H9 (cell line): ENCODE data around the gene ABR. TPM values are rescaled to one million over a fixed set of nuclear protein-coding genes. Genes with fewer than 3 reads are reported as not detected.
A peak's percentile ranks its signal among the peaks of the same experiment; 100 is the strongest.

Experiments
- DNase-seq: peaks from one replicate; pipeline ENCODE4 v3.0.0-alpha.2; 2017
- H2AFZ ChIP-seq: one replicate; pipeline ENCODE4 v1.6.1; 2013; ENCODE audit warnings: mild to moderate bottlenecking, low read length, control low read depth, moderate library complexity
- H2AK5ac ChIP-seq: 2 replicates; pipeline ENCODE4 v1.6.1; 2013; ENCODE audit warnings: low read length, control low read depth, mixed read lengths; ENCODE audit not compliant: insufficient read length
- H2BK120ac ChIP-seq: one replicate; pipeline ENCODE4 v1.6.1; 2013; ENCODE audit warnings: low read depth, mild to moderate bottlenecking, low read length, control low read depth, inconsistent platforms; ENCODE audit not compliant: poor library complexity, severe bottlenecking
- H2BK12ac ChIP-seq: 2 replicates; pipeline ENCODE4 v1.6.1; 2013; ENCODE audit warnings: low read length, control low read depth, mixed read lengths, low read depth; ENCODE audit not compliant: insufficient read length
- H2BK15ac ChIP-seq: 2 replicates; pipeline ENCODE4 v1.6.1; 2013; ENCODE audit warnings: low read depth, low read length, control low read depth
- H2BK20ac ChIP-seq: one replicate; pipeline ENCODE4 v1.6.1; 2013; ENCODE audit warnings: low read depth, mild to moderate bottlenecking, low read length, control low read depth, inconsistent platforms; ENCODE audit not compliant: poor library complexity, severe bottlenecking
- H2BK5ac ChIP-seq: 2 replicates; pipeline ENCODE4 v1.6.1; 2013; ENCODE audit warnings: low read length, control low read depth, mixed read lengths; ENCODE audit not compliant: insufficient read length
- H3K14ac ChIP-seq: 2 replicates; pipeline ENCODE4 v1.6.1; 2013; ENCODE audit warnings: low read length, control low read depth; ENCODE audit not compliant: insufficient read depth
- H3K18ac ChIP-seq: 2 replicates; pipeline ENCODE4 v1.6.1; 2013; ENCODE audit warnings: low read depth, mild to moderate bottlenecking, mixed read lengths, low read length, control low read depth; ENCODE audit not compliant: insufficient read length
- H3K23ac ChIP-seq: 2 replicates; pipeline ENCODE4 v1.6.1; 2013; ENCODE audit warnings: low read length, control low read depth, mixed read lengths, low read depth; ENCODE audit not compliant: insufficient read length
- H3K23me2 ChIP-seq: 2 replicates; pipeline ENCODE4 v1.6.1; 2013; ENCODE audit warnings: low read depth, mild to moderate bottlenecking, mixed read lengths, low read length, control low read depth; ENCODE audit not compliant: insufficient read length, poor library complexity, severe bottlenecking
- H3K27ac ChIP-seq: 2 replicates; pipeline ENCODE4 v1.5.1; 2013; ENCODE audit warnings: low read length, control low read depth, mixed read lengths, low read depth; ENCODE audit not compliant: insufficient read length
- H3K27me3 ChIP-seq: 2 replicates; pipeline ENCODE4 v1.6.1; 2013; ENCODE audit warnings: low read length, control low read depth, inconsistent platforms; ENCODE audit not compliant: insufficient read depth
- H3K4ac ChIP-seq: 2 replicates; pipeline ENCODE4 v1.6.1; 2013; ENCODE audit warnings: low read depth, mild to moderate bottlenecking, control low read depth, inconsistent platforms, low read length, moderate library complexity
- H3K4me1 ChIP-seq: 2 replicates; pipeline ENCODE4 v1.6.1; 2013; ENCODE audit warnings: low read length, control low read depth, inconsistent platforms; ENCODE audit not compliant: insufficient read depth
- H3K4me2 ChIP-seq: 2 replicates; pipeline ENCODE4 v1.6.1; 2013; ENCODE audit warnings: low read length, control low read depth, mixed read lengths; ENCODE audit not compliant: insufficient read length, insufficient read depth
- H3K56ac ChIP-seq: 2 replicates; pipeline ENCODE4 v1.6.1; 2013; ENCODE audit warnings: low read depth, mild to moderate bottlenecking, mixed read lengths, low read length, control low read depth; ENCODE audit not compliant: insufficient read length
- H3K79me1 ChIP-seq: 2 replicates; pipeline ENCODE4 v1.6.1; 2013; ENCODE audit warnings: low read depth, mild to moderate bottlenecking, moderate library complexity, low read length, control low read depth, inconsistent platforms; ENCODE audit not compliant: insufficient read depth, poor library complexity, severe bottlenecking
- H3K79me2 ChIP-seq: 2 replicates; pipeline ENCODE4 v1.6.1; 2013; ENCODE audit warnings: low read length, control low read depth, inconsistent platforms; ENCODE audit not compliant: insufficient read depth
- H3K9ac ChIP-seq: 2 replicates; pipeline ENCODE4 v1.6.1; 2013; ENCODE audit warnings: low read length, control low read depth, mixed read lengths; ENCODE audit not compliant: insufficient read length; ENCODE audit errors: extremely low read depth
- H3K9me3 ChIP-seq: one replicate; pipeline ENCODE4 v1.6.1; 2013; ENCODE audit warnings: low read depth, low read length, inconsistent platforms; ENCODE audit not compliant: control insufficient read depth
- H3T11ph ChIP-seq: one replicate; pipeline ENCODE4 v1.6.1; 2013; ENCODE audit warnings: mild to moderate bottlenecking, low read length, control low read depth, inconsistent platforms
- H4K20me1 ChIP-seq: one replicate; pipeline ENCODE4 v1.6.1; 2013; ENCODE audit not compliant: control insufficient read depth, insufficient read length, insufficient read depth
- H4K5ac ChIP-seq: 2 replicates; pipeline ENCODE4 v1.6.1; 2013; ENCODE audit warnings: low read depth, mild to moderate bottlenecking, mixed read lengths, low read length, control low read depth; ENCODE audit not compliant: insufficient read length
- H4K8ac ChIP-seq: replicated peaks from 2 replicates; pipeline ENCODE4 v1.6.1; 2013; ENCODE audit warnings: low read length, control low read depth, mixed read lengths, low read depth; ENCODE audit not compliant: insufficient read length
- H4K91ac ChIP-seq: 2 replicates; pipeline ENCODE4 v1.6.1; 2013; ENCODE audit warnings: low read depth, mild to moderate bottlenecking, moderate library complexity, mixed read lengths, low read length, control low read depth; ENCODE audit not compliant: insufficient read length
- H3K27ac Mint-ChIP-seq, 3 experiments: 2 replicates in 2 of 3; 3 replicates in 1 of 3; pipeline ENCODE4 v1.8.0; 2020 to 2021; ENCODE audit warnings: mixed read lengths in 3 of 3, mild to moderate bottlenecking in 1 of 3, moderate library complexity in 1 of 3
- H3K27me3 Mint-ChIP-seq: 2 replicates; pipeline ENCODE4 v1.8.0; 2021; ENCODE audit warnings: low read depth, mild to moderate bottlenecking, moderate library complexity, mixed read lengths
- H3K36me3 Mint-ChIP-seq, 3 experiments: 2 replicates in 2 of 3; 3 replicates in 1 of 3; pipeline ENCODE4 v1.8.0; 2020 to 2021; ENCODE audit warnings: low read depth in 3 of 3, mixed read lengths in 3 of 3; ENCODE audit not compliant: insufficient read depth in 1 of 3
- H3K4me1 Mint-ChIP-seq, 2 experiments: 2 replicates each; pipeline ENCODE4 v1.8.0; 2020; ENCODE audit warnings: mixed read lengths in 2 of 2
- H3K4me3 Mint-ChIP-seq, 2 experiments: 2 replicates in 1 of 2; 3 replicates in 1 of 2; pipeline ENCODE4 v1.8.0; 2020 to 2021; ENCODE audit warnings: mild to moderate bottlenecking in 2 of 2, mixed read lengths in 2 of 2, moderate library complexity in 1 of 2
- H3K9me3 Mint-ChIP-seq, 2 experiments: 2 replicates in 1 of 2; 3 replicates in 1 of 2; pipeline ENCODE4 v1.8.0; 2020; ENCODE audit warnings: mild to moderate bottlenecking in 2 of 2, mixed read lengths in 2 of 2, moderate library complexity in 1 of 2
- WGBS: extraction: QIAGEN DNeasy Blood & Tissue Kit; methylation state at CpG from one replicate; pipeline ENCODE4 v1.1.7; 2013; ENCODE audit warnings: missing lambda C conversion rate, low lambda C conversion rate, mixed read lengths; ENCODE audit not compliant: insufficient read length; ENCODE audit errors: extremely low coverage; 5-methylcytosine and 5-hydroxymethylcytosine counted together
- total RNA-seq: library from RNA; stranded (reverse); gene quantifications from 2 replicates; pipeline ENCODE4 v1.2.1, GENCODE V29; 2021
- TF ChIP-seq, protein P1 (sequence below): fragments of 200-600 bp; sonication (generic); conservative IDR thresholded peaks from 3 replicates; pipeline ENCODE4 v1.8.0; 2021; ENCODE audit warnings: antibody characterized with exemption, mild to moderate bottlenecking

Gene ABR
- total RNA-seq, 1 experiment from 2014 or later: 34.7 TPM

DNA sequence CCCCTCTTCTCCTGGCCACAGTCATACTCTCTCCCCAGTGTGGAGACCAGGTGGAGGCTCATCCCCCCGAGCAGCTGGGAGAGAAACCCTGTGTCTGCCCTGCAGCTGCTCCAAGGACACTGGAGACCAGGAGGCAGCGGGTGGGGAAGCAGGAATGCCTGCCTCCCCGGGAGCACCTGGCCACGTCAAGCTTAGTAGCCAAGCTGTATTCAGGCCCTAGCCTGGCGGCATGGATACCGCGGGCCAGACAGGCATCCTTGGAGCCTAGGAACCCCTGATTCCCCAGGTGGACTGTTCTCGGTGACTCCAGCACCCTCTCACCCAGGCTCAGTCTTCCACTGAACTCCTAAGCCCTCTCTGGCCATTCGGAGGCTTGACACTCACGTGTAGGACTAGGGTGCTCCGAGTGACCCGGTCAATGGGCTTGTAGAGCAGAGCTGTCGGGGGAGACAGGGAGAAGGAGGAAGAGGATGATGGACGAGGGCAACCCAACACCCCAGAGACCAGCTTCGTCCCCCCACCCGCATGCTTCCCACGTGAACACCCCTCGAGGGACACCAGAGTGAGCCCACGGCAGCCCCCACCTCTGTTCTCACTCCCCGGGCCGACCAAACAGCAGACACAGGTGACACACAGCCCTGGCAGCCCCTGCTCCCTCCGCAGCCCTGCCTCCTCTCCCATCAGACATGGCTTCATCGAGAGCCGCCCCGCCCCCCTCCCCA, 106.4 kb downstream of the ABR start:
- Histone ChIP-seq H2BK120ac (no peak overlapping the region), H3K79me2 (no peaks in the 10 kb centered on the region), H2BK5ac (no peak overlapping the region), H3K4me2 (no peak overlapping the region), H3K9ac (no peak overlapping the region), H3K27ac (no peak overlapping the region), H2BK20ac (no peak overlapping the region), H3K4me1 (no peaks in the 10 kb centered on the region), H3T11ph (no peak overlapping the region), H2AK5ac (no peak overlapping the region), H2BK12ac (no peak overlapping the region), H4K91ac (no peak overlapping the region), H2AFZ (no peak overlapping the region), H3K14ac (no peak overlapping the region; the same call in 1 of the 2 replicates), H3K4ac (no peak overlapping the region), H4K20me1 (no peaks in the 10 kb centered on the region), H3K18ac (no peak overlapping the region), H4K8ac (no peak overlapping the region), H2BK15ac (no peak overlapping the region), H3K23ac (no peak overlapping the region), H3K9me3 (no peaks in the 10 kb centered on the region), H3K79me1 (no peaks in the 10 kb centered on the region), H3K27me3 (no peaks in the 10 kb centered on the region), H3K56ac (no peak overlapping the region), H4K5ac (no peak overlapping the region), H3K23me2 (no peaks in the 10 kb centered on the region)
- peaks cover 1 to 11% (median 3%) of the 10 kb centered on the region in 3 experiments; a peak in 5 of 7 replicates for H3K36me3 Mint-ChIP-seq
- 0 out of 7 replicates have a peak overlapping the region, but pooled peaks of 1 of the 3 experiments have one; percentile 20 for H3K27ac Mint-ChIP-seq
- H3K27me3 Mint-ChIP-seq: no peaks in the 10 kb centered on the region
- H3K9me3 Mint-ChIP-seq: no peaks in the 10 kb centered on the region; a peak in 1 of 5 replicates
- H3K4me1 Mint-ChIP-seq: peaks cover 4 to 33% of the 10 kb centered on the region in 2 experiments; a peak in 3 of 4 replicates
- no peak for DNase-seq
- H3K4me3 Mint-ChIP-seq: no peak overlapping the region
- TF ChIP-seq, protein P1, sequence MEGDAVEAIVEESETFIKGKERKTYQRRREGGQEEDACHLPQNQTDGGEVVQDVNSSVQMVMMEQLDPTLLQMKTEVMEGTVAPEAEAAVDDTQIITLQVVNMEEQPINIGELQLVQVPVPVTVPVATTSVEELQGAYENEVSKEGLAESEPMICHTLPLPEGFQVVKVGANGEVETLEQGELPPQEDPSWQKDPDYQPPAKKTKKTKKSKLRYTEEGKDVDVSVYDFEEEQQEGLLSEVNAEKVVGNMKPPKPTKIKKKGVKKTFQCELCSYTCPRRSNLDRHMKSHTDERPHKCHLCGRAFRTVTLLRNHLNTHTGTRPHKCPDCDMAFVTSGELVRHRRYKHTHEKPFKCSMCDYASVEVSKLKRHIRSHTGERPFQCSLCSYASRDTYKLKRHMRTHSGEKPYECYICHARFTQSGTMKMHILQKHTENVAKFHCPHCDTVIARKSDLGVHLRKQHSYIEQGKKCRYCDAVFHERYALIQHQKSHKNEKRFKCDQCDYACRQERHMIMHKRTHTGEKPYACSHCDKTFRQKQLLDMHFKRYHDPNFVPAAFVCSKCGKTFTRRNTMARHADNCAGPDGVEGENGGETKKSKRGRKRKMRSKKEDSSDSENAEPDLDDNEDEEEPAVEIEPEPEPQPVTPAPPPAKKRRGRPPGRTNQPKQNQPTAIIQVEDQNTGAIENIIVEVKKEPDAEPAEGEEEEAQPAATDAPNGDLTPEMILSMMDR: no peak
- no CpG with 5 or more reads among the region's 25 CpGs for WGBS
